HCT116 (cell line): Measurements from ENCODE around the gene IGFL4. TPM values are rescaled to one million over a fixed set of nuclear protein-coding genes. Genes with fewer than 3 reads are reported as not detected.

Source experiments
- ATAC-seq: fragments of 200-7000 bp; cut with Tn5 transposase; 2 replicates; pipeline ENCODE4 v1.9.1; 2020; ENCODE audit warnings: mild to moderate bottlenecking, moderate library complexity
- BruUV-seq: library from RNA; stranded (reverse); fragments of 400-500 nt; replicated peaks from 2 replicates; lab custom pipeline; 2021; lab: Mats Ljungman, UMichigan
- CTCF ChIA-PET: fragments of 300-600 bp; sonication (Branson Sonifier 250); formaldehyde crosslinking; loops from one replicate; lab custom pipeline; 2021; ENCODE audit warnings: antibody characterized with exemption; lab: Charles Lee
- POLR2A ChIA-PET: fragments of 300-600, 350-600 bp; sonication (Branson Sonifier 250); formaldehyde crosslinking; loops from one replicate; lab custom pipeline; 2021; ENCODE audit warnings: antibody characterized with exemption; lab: Charles Lee
- RAD21 ChIA-PET, 2 experiments: fragments of 300-600 bp; sonication (Branson Sonifier 250); formaldehyde crosslinking; loops; one replicate each; lab custom pipeline; 2023; ENCODE audit warnings: low total read pairs in 2 of 2; ENCODE audit not compliant: uncharacterized antibody in 2 of 2, unreplicated experiment in 2 of 2, low non-redundant PET in 1 of 2; lab: Charles Lee
- DNase-seq: peaks from one replicate; pipeline ENCODE4 v3.0.0-alpha.2; 2010; ENCODE audit warnings: low read depth, low spot score
- H2AFZ ChIP-seq: fragments of 200-600 bp; shearing (Covaris generic), sonication (generic); 2 replicates; pipeline ENCODE4 v1.6.1; 2017; ENCODE audit warnings: low read depth, mixed run types, mixed read lengths, antibody characterized with exemption, low read length; ENCODE audit not compliant: poor library complexity, severe bottlenecking
- H3K27ac ChIP-seq: 2 replicates; pipeline ENCODE4 v1.5.1; 2012; ENCODE audit warnings: low read depth, low read length
- H3K27me3 ChIP-seq: fragments of 200-600 bp; sonication (generic); 2 replicates; pipeline ENCODE4 v1.6.1; 2016; ENCODE audit warnings: mixed run types, low read length, mixed read lengths; ENCODE audit not compliant: insufficient read depth
- H3K36me3 ChIP-seq, 2 experiments: fragments of 200-500 bp in 1 of 2; fragments of 200-600 bp in 1 of 2; sonication (Bioruptor generic) in 1 of 2; sonication (generic) in 1 of 2; 2 replicates each; pipeline versions ENCODE4 v1.5.1 to v1.6.1; 2014 to 2016; ENCODE audit warnings: low read length in 2 of 2, inconsistent platforms in 1 of 2, mixed read lengths in 1 of 2, mixed run types in 1 of 2; ENCODE audit not compliant: insufficient read depth in 2 of 2, control insufficient read depth in 1 of 2
- H3K4me1 ChIP-seq, 2 experiments: fragments of 200-600 bp in 1 of 2; sonication (generic) in 1 of 2; 2 replicates each; pipeline versions ENCODE4 v1.5.1 to v1.6.1; 2012 to 2017; ENCODE audit warnings: low read length in 2 of 2, inconsistent platforms in 1 of 2, mild to moderate bottlenecking in 1 of 2, mixed read lengths in 1 of 2, mixed run types in 1 of 2, moderate library complexity in 1 of 2; ENCODE audit not compliant: insufficient read depth in 2 of 2, control insufficient read depth in 1 of 2
- H3K4me2 ChIP-seq: fragments of 200-600 bp; sonication (generic); 2 replicates; pipeline ENCODE4 v1.6.1; 2017; ENCODE audit warnings: mixed run types, low read length, mixed read lengths
- H3K4me3 ChIP-seq, 2 experiments: fragments of 200-600 bp in 1 of 2; sonication (generic) in 1 of 2; replicated peaks in 1 of 2; 2 replicates each; pipeline ENCODE4 v1.5.1; 2011 to 2016; ENCODE audit warnings: low read length in 2 of 2, control low read depth in 1 of 2, low read depth in 1 of 2, mild to moderate bottlenecking in 1 of 2, mixed read lengths in 1 of 2, mixed run types in 1 of 2
- H3K79me2 ChIP-seq: fragments of 200-600 bp; sonication (generic); 2 replicates; pipeline ENCODE4 v1.6.1; 2017; ENCODE audit warnings: mild to moderate bottlenecking, mixed run types, low read length, moderate library complexity, mixed read lengths; ENCODE audit not compliant: insufficient read depth
- H3K9ac ChIP-seq: fragments of 200-600 bp; sonication (generic); 2 replicates; pipeline ENCODE4 v1.6.1; 2016; ENCODE audit warnings: low read length, mixed read lengths
- H3K9me2 ChIP-seq: fragments of 200-600 bp; sonication (generic), shearing (Covaris generic); 2 replicates; pipeline ENCODE4 v1.6.1; 2017; ENCODE audit warnings: mixed run types, mild to moderate bottlenecking, moderate library complexity; ENCODE audit not compliant: insufficient read depth
- H3K9me3 ChIP-seq, 2 experiments: fragments of 200-500 bp in 1 of 2; fragments of 200-600 bp in 1 of 2; sonication (Bioruptor generic) in 1 of 2; sonication (generic) in 1 of 2; 2 replicates each; pipeline ENCODE4 v1.6.1; 2014 to 2017; ENCODE audit warnings: low read length in 2 of 2, mixed read lengths in 2 of 2, inconsistent platforms in 1 of 2, low read depth in 1 of 2, mild to moderate bottlenecking in 1 of 2, mixed run types in 1 of 2, moderate library complexity in 1 of 2; ENCODE audit not compliant: control insufficient read depth in 1 of 2, insufficient read depth in 1 of 2
- H4K20me1 ChIP-seq: fragments of 200-600 bp; sonication (generic), shearing (Covaris generic); 2 replicates; pipeline ENCODE4 v1.6.1; 2017; ENCODE audit warnings: mixed run types, mild to moderate bottlenecking, moderate library complexity; ENCODE audit not compliant: insufficient read depth
- ATF3 ChIP-seq: IDR thresholded peaks from 2 replicates; pipeline ENCODE4 v1.6.1; 2012
- CBX3 ChIP-seq: IDR thresholded peaks from 2 replicates; pipeline ENCODE4 v1.6.1; 2012; ENCODE audit warnings: low read depth
- CTCF ChIP-seq, 3 experiments: fragments of 200-600 bp in 1 of 3; sonication (generic) in 1 of 3; IDR thresholded peaks in 2 of 3; conservative IDR thresholded peaks in 1 of 3; 2 replicates each; pipeline ENCODE4 v1.5.1; 2012 to 2017; ENCODE audit warnings: low read depth in 2 of 3, low read length in 2 of 3, antibody characterized with exemption in 1 of 3, borderline replicate concordance in 1 of 3, control low read depth in 1 of 3, mild to moderate bottlenecking in 1 of 3, mixed read lengths in 1 of 3, mixed run types in 1 of 3, moderate library complexity in 1 of 3; ENCODE audit not compliant: insufficient read depth in 1 of 3
- EGR1 ChIP-seq: IDR thresholded peaks from 2 replicates; pipeline ENCODE4 v1.6.1; 2012; ENCODE audit warnings: low read depth
- SIN3A ChIP-seq: IDR thresholded peaks from 2 replicates; pipeline ENCODE4 v1.6.1; 2012; ENCODE audit warnings: low read depth
- SP1 ChIP-seq: IDR thresholded peaks from 2 replicates; pipeline ENCODE4 v1.6.1; 2012; ENCODE audit warnings: low read depth
- SRF ChIP-seq: IDR thresholded peaks from 2 replicates; pipeline ENCODE4 v1.6.1; 2012; ENCODE audit warnings: low read depth
- ZBTB33 ChIP-seq: IDR thresholded peaks from 2 replicates; pipeline ENCODE4 v1.6.1; 2011; ENCODE audit warnings: mild to moderate bottlenecking, low read length, moderate library complexity; ENCODE audit not compliant: insufficient replicate concordance; ENCODE audit errors: extremely low read depth
- intact Hi-C: fragments of 100-400 bp; cut with micrococcal nuclease; formaldehyde crosslinking; loops from 2 replicates; pipeline ENCODE4 v1.10.0; 2022
- total RNA-seq: library from RNA; stranded (reverse); gene quantifications from one replicate; pipeline ENCODE4 v1.2.1, GENCODE V29; 2021; ENCODE audit not compliant: unreplicated experiment

The IGFL4 gene
- total RNA-seq, 1 experiment from 2014 or later: not detected

GRCh38 chr19:46015687-46016425 is 24.9 kb downstream of the IGFL4 start:
- Histone ChIP-seq H2AFZ (no peak overlapping the region), H3K36me3 (no peaks in the 10 kb centered on the region), H4K20me1 (no peaks in the 10 kb centered on the region), H3K4me2 (no peak overlapping the region), H3K27ac (no peak overlapping the region), H3K9me2 (no peaks in the 10 kb centered on the region), H3K4me3 (no peak overlapping the region), H3K9ac (no peak overlapping the region), H3K79me2 (no peaks in the 10 kb centered on the region), H3K27me3 (no peaks in the 10 kb centered on the region), H3K4me1 (peaks cover 3 to 14% of the 10 kb centered on the region in 2 experiments; a peak in 3 of 4 replicates), H3K9me3 (no peaks in the 10 kb centered on the region)
- ChIA-PET POLR2A (no interaction called here), RAD21 (no interaction called here), CTCF (interaction anchor here (0.8 to 2.1 kb wide), 7 partner anchors 11 to 249 kb away, joined by 3 to 19 read pairs (median 5); partner anchors contain the start of genes CCDC61, FOXA3, NANOS2 and SYMPK)
- DNase-seq (no peak), ATAC-seq (no peak)
- intact Hi-C loops: loop anchor here (5.0 kb wide), 1 partner anchor 104 kb away; the partner anchor contains the start of gene NANOS2
- TF ChIP-seq ZBTB33 (no peak), SRF (no peak), ATF3 (no peak), EGR1 (no peak), SP1 (no peak), CTCF (IDR thresholded peaks at IDR 0.05 in 2 of 3, conservative IDR thresholded peaks at IDR 0.05 in 1 of 3; ENCODE audit: borderline replicate concordance in 1 of 3, insufficient read depth in 1 of 3, low read depth in 2 of 3, low read length in 2 of 3) (no peak), SIN3A (no peak), CBX3 (no peak)
- no TSS peak for BruUV-seq
